22Rv1 (cell line): ENCODE results near the gene ADAM8.

Experiments
- H3K27ac ChIP-seq: fragments of 450-650 bp; 2 replicates; pipeline ENCODE4 v1.5.1; 2017
- CTCF ChIP-seq: fragments of 450-650 bp; IDR thresholded peaks from 2 replicates; pipeline ENCODE4 v1.5.1; 2017; ENCODE audit warnings: mild to moderate bottlenecking
- ZFX ChIP-seq: fragments of 450-650 bp; IDR thresholded peaks from 2 replicates; pipeline ENCODE4 v1.6.1; 2017; ENCODE audit warnings: antibody characterized with exemption, borderline replicate concordance

The ADAM8 gene

GRCh38 chr10:133276100-133276434, 601 bp downstream of the ADAM8 start:
- no peak for TF ChIP-seq CTCF
- no peak for TF ChIP-seq ZFX
- H3K27ac ChIP-seq: no peak overlapping the region

- no peak overlapping the region for H3K27ac ChIP-seq
- TF ChIP-seq ZFX (no peak), CTCF (no peak)
Observed at GRCh38 chr10:133275684-133276092, 980 bp downstream of the ADAM8 start.

- H3K27ac ChIP-seq: no peak overlapping the region
- no peak for TF ChIP-seq CTCF
- no peak for TF ChIP-seq ZFX
Observed at GRCh38 chr10:133274751-133275683, 1.7 kb downstream of the ADAM8 start.

- no peak for TF ChIP-seq ZFX
- no peak for TF ChIP-seq CTCF
- no peak overlapping the region for H3K27ac ChIP-seq
Observed at GRCh38 chr10:133273534-133274143, 3.0 kb downstream of the ADAM8 start.

GRCh38 chr10:133272964-133273420, 3.7 kb downstream of the ADAM8 start:
- no peak for TF ChIP-seq ZFX
- TF ChIP-seq CTCF: no peak
- H3K27ac ChIP-seq: no peak overlapping the region

GRCh38 chr10:133272301-133272963, 4.2 kb downstream of the ADAM8 start:
- TF ChIP-seq CTCF (no peak), ZFX (no peak)
- H3K27ac ChIP-seq: no peak overlapping the region
